Measurements from ENCODE around the gene POM121. TPM values are rescaled to one million over a fixed set of nuclear protein-coding genes. Genes with fewer than 3 reads are reported as not detected.
"Not testable (repeated sequence)": the region's sequence is repeated elsewhere in the genome, so short reads cannot be mapped to it uniquely, and the experiment has no call there.

Gene POM121
- total RNA-seq, 1 donor from 2014 or later: 68.8 TPM

DNA sequence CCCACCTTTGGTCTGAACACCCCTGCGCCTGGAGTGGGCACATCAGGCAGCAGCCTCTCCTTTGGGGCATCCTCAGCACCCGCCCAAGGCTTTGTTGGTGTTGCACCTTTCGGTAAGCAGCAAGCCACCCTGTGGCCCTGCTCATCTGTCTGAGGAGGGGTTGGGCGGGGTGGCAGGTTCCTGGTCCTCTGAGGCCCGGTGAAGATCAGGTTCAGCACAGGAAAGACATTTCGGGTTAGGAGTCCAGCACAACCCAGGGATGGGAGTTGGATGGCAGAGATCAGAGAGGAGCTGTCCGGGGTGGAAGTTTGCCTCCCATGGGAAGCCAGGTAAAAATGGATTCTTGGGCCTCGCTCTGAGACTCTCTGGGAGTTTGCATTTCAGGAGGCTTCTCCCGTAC is 20.7 kb downstream of the POM121 start:
- H3K4me1 Mint-ChIP-seq; H3K27ac Mint-ChIP-seq (ENCODE audit: unreplicated experiment); DNase-seq (ENCODE audit: low read depth, low spot score); H3K36me3 Mint-ChIP-seq (ENCODE audit: low read depth); H3K4me3 Mint-ChIP-seq; H3K9me3 Mint-ChIP-seq; H3K27me3 Mint-ChIP-seq (ENCODE audit: low read depth): not testable (repeated sequence)

DNA sequence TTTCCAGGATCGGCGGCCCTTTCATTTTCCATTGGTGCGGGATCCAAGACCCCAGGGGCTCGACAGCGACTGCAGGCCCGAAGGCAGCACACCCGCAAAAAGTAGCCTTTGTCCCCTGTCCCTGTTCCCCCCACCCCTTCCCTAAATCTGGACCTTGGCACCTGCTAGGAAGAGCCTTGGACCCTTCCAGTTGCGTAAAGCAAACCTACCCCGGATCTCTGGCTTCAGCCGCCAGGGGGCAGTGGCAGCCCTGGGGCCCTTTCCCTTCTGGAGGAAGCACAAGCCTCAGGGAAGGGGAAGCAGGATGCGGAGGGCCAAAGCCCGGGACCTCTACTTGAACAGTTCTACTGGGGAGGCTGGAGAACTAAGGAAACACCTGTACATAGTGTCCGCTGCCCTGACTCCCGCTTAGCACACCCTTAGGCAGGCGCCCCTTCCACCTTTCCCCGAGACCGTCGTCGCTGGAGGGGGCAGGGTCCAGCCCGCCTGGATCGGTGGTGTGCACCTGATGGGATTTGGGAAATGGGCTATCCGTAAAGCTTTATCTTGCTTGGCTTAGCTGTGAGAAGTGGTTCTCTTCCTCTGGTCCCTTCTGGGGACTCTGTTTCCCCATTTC is 21.3 kb downstream of the POM121 start:
- H3K36me3 Mint-ChIP-seq (ENCODE audit: low read depth); H3K4me3 Mint-ChIP-seq; H3K27ac Mint-ChIP-seq (ENCODE audit: unreplicated experiment); H3K9me3 Mint-ChIP-seq; H3K4me1 Mint-ChIP-seq; H3K27me3 Mint-ChIP-seq (ENCODE audit: low read depth); DNase-seq (ENCODE audit: low read depth, low spot score): not testable (repeated sequence)
- TF ChIP-seq CTCF (conservative IDR thresholded peaks at IDR 0.05): peak; percentile 43

GRCh38 chr7:72948714-72949113 is 23.8 kb downstream of the POM121 start:
- not testable (repeated sequence) for H3K27ac Mint-ChIP-seq (ENCODE audit: unreplicated experiment); H3K4me1 Mint-ChIP-seq; DNase-seq (ENCODE audit: low read depth, low spot score); H3K9me3 Mint-ChIP-seq; H3K36me3 Mint-ChIP-seq (ENCODE audit: low read depth); H3K27me3 Mint-ChIP-seq (ENCODE audit: low read depth); H3K4me3 Mint-ChIP-seq

DNA sequence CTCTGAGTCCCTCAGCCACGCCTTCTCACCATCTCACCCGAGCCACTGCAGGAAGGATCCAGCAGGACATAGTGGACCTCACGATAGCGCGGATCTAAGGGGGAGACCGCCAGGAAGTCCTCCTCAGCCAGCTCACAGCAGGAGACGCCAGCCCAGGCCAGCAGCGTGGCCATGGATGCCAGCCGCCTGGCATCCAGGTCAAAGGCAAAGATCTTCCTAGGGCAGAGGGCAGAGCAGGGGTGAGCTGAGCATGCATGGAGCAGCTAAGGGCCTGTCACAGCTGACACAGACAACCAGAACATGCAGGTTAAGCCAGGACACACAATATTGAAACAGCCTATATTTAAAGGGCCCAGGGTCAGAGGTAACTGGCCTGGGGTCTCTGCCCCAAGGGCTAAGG is 24.4 kb downstream of the POM121 start:
- H3K4me3 Mint-ChIP-seq: peak overlapping the region; percentile 34
- H3K36me3 Mint-ChIP-seq (ENCODE audit: low read depth); DNase-seq (ENCODE audit: low read depth, low spot score); H3K27ac Mint-ChIP-seq (ENCODE audit: unreplicated experiment); H3K27me3 Mint-ChIP-seq (ENCODE audit: low read depth); H3K9me3 Mint-ChIP-seq; H3K4me1 Mint-ChIP-seq: not testable (repeated sequence)

- not testable (repeated sequence) for H3K27me3 Mint-ChIP-seq (ENCODE audit: low read depth); DNase-seq (ENCODE audit: low read depth, low spot score); H3K9me3 Mint-ChIP-seq; H3K4me1 Mint-ChIP-seq; H3K36me3 Mint-ChIP-seq (ENCODE audit: low read depth); H3K27ac Mint-ChIP-seq (ENCODE audit: unreplicated experiment)
- peak overlapping the region; percentile 34 for H3K4me3 Mint-ChIP-seq
These were observed 24.8 kb downstream of the POM121 start for GRCh38 chr7:72949686-72950085.

DNA sequence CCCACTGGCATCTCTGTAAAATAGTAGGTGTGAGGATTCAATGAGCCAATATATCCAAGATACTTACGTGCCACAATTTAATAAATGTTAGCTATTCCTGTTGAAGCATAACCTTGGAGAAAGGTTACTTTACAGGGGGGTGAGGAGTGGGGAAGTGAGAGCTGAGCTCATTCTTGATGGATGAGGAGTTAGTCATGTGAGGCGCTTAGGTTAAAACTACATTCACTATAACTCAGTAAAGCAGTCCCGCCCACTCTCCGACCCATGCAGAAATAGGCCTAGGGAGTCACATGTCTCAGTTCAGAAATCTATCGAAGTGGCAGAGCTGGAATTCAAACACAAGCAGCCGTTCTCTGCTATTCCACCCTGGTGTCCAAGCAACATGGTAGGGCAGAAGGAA is 25.5 kb downstream of the POM121 start:
- not testable (repeated sequence) for H3K4me3 Mint-ChIP-seq; H3K36me3 Mint-ChIP-seq (ENCODE audit: low read depth); H3K9me3 Mint-ChIP-seq; H3K4me1 Mint-ChIP-seq; H3K27me3 Mint-ChIP-seq (ENCODE audit: low read depth); H3K27ac Mint-ChIP-seq (ENCODE audit: unreplicated experiment); DNase-seq (ENCODE audit: low read depth, low spot score)

DNA sequence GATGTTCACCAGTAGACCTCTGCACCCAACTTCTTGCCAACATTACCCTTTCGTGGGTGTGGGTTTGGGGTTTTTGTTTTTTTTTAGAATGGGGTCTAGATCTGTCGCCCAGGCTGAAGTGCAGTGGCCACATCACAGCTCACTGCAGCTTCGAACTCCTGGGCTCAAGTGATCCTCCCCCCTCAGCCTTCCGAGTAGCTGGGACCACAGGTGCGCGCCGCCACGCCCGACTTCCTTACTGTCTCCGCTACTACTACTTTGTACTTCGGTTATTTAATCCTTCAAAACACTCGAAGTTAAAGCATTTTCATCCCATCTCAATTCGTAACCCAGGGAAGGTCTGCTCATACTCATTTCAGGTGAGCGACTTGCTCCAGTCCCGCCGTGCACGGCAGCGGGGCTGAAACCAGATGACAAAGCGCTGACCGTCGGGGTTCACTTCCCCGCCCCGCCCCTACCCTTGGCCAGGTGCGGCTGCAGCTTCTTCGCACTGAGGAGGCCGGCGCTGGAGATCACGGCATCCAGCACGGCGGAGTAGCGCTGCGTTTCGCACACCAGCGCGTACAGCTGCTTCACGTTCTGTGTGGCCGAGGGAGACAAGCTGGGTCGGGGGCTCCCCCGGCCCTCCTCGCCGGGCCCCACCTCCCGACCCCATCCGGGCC is 29.1 kb downstream of the POM121 start:
- not testable (repeated sequence) for DNase-seq (ENCODE audit: low read depth, low spot score); H3K36me3 Mint-ChIP-seq (ENCODE audit: low read depth); H3K27me3 Mint-ChIP-seq (ENCODE audit: low read depth); H3K4me3 Mint-ChIP-seq; H3K9me3 Mint-ChIP-seq; H3K4me1 Mint-ChIP-seq; H3K27ac Mint-ChIP-seq (ENCODE audit: unreplicated experiment)

DNA sequence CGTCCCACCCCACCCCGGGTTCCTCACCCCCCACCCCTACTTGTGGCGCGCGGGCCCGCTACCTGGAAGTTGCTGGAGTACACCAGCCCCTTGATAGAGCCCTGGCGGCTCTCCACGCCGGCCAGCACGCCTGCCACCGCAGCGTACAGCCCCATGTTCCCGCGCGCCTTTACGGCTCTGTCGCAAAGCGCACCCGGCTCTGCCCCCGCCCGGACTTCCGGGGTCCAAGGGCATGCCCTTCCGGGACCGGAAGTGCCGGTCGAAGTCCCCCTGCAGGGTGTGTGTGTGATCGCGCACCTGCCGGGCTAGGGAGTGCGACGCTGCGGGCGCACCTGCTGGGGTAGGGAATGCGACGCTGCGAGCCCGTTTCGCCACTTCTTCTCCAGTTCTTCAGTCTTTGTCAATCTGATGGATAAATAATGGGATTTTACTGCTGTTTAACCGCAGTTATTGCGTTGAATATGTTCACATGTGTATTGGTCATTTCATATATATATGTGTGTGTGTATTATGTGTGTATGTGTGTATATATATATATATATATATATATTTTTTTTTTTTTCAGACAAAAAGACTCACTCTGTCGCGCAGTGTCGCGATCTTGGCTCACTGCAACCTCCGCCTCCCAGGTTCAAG is 29.8 kb downstream of the POM121 start:
- not testable (repeated sequence) for H3K36me3 Mint-ChIP-seq (ENCODE audit: low read depth); H3K27me3 Mint-ChIP-seq (ENCODE audit: low read depth); H3K4me1 Mint-ChIP-seq; H3K27ac Mint-ChIP-seq (ENCODE audit: unreplicated experiment); H3K9me3 Mint-ChIP-seq; DNase-seq (ENCODE audit: low read depth, low spot score)
- H3K4me3 Mint-ChIP-seq: peak overlapping the region; percentile 81

- H3K27me3 Mint-ChIP-seq (ENCODE audit: low read depth); H3K9me3 Mint-ChIP-seq; DNase-seq (ENCODE audit: low read depth, low spot score); H3K27ac Mint-ChIP-seq (ENCODE audit: unreplicated experiment); H3K4me3 Mint-ChIP-seq; H3K4me1 Mint-ChIP-seq; H3K36me3 Mint-ChIP-seq (ENCODE audit: low read depth): not testable (repeated sequence)
These were observed 35.1 kb downstream of the POM121 start for GRCh38 chr7:72960029-72960428.

- H3K4me1 Mint-ChIP-seq; H3K27ac Mint-ChIP-seq (ENCODE audit: unreplicated experiment); H3K36me3 Mint-ChIP-seq (ENCODE audit: low read depth); DNase-seq (ENCODE audit: low read depth, low spot score); H3K27me3 Mint-ChIP-seq (ENCODE audit: low read depth); H3K9me3 Mint-ChIP-seq; H3K4me3 Mint-ChIP-seq: not testable (repeated sequence)
These were observed 35.9 kb downstream of the POM121 start for GRCh38 chr7:72960626-72961345.

- not testable (repeated sequence) for H3K4me1 Mint-ChIP-seq; H3K4me3 Mint-ChIP-seq; H3K27me3 Mint-ChIP-seq (ENCODE audit: low read depth); H3K36me3 Mint-ChIP-seq (ENCODE audit: low read depth); DNase-seq (ENCODE audit: low read depth, low spot score); H3K9me3 Mint-ChIP-seq; H3K27ac Mint-ChIP-seq (ENCODE audit: unreplicated experiment)
These were observed 36.4 kb downstream of the POM121 start for GRCh38 chr7:72961346-72961650.

DNA sequence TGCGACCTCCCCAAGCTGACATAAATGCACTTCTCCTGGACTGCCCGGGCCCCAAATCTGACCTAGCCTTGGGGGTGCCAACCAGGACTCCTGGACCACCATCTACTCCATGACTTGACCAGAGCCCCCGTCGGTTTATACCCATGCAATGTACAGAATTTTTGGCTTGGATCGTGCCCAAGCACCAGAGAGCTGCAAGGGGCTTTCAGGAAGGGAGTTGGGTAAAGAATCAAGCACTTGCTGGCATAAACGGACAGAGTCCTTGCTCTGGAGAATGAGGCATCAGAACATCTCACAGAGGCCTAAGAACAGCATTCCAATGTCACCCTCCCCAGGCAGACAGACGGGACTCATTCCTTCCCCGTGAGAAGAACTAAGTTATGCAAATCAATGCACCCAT is 38.2 kb downstream of the POM121 start:
- not testable (repeated sequence) for DNase-seq (ENCODE audit: low read depth, low spot score); H3K4me3 Mint-ChIP-seq; H3K4me1 Mint-ChIP-seq; H3K9me3 Mint-ChIP-seq; H3K27me3 Mint-ChIP-seq (ENCODE audit: low read depth); H3K27ac Mint-ChIP-seq (ENCODE audit: unreplicated experiment); H3K36me3 Mint-ChIP-seq (ENCODE audit: low read depth)
